Neural crest cell (in vitro differentiated cells): ENCODE data around the gene TNF. TPM values are rescaled to one million over a fixed set of nuclear protein-coding genes. Genes with fewer than 3 reads are reported as not detected.

Experiments used
- DNase-seq: peaks from one replicate; pipeline ENCODE4 v3.0.0; 2021; ENCODE audit warnings: low read depth, mixed read lengths, low spot score
- H3K27ac Mint-ChIP-seq: one replicate; pipeline ENCODE4 v1.8.0; 2021; ENCODE audit warnings: mild to moderate bottlenecking, mixed read lengths; ENCODE audit not compliant: unreplicated experiment
- H3K27me3 Mint-ChIP-seq: 2 replicates; pipeline ENCODE4 v1.8.0; 2021; ENCODE audit warnings: low read depth, mild to moderate bottlenecking, mixed read lengths
- H3K36me3 Mint-ChIP-seq: 2 replicates; pipeline ENCODE4 v1.8.0; 2021; ENCODE audit warnings: low read depth, mild to moderate bottlenecking, mixed read lengths
- H3K4me1 Mint-ChIP-seq: 2 replicates; pipeline ENCODE4 v1.8.0; 2021; ENCODE audit warnings: mixed read lengths
- H3K4me3 Mint-ChIP-seq: one replicate; pipeline ENCODE4 v1.8.0; 2021; ENCODE audit warnings: mild to moderate bottlenecking, mixed read lengths
- H3K9me3 Mint-ChIP-seq: 2 replicates; pipeline ENCODE4 v1.8.0; 2021; ENCODE audit warnings: mixed read lengths
- long read RNA-seq: library from polyadenylated mRNA; unstranded; transcript quantifications from one replicate; pipeline ENCODE4 v2.0.0, GENCODE V29; 2020
- total RNA-seq: library from RNA; stranded (reverse); gene quantifications from 2 replicates; pipeline ENCODE4 v1.2.1, GENCODE V29; 2021
- TF ChIP-seq, protein P1 (sequence below): fragments of 200-600 bp; sonication (generic); conservative IDR thresholded peaks from 2 replicates; pipeline ENCODE4 v1.5.0; 2021; ENCODE audit warnings: antibody characterized with exemption, mild to moderate bottlenecking

Gene TNF
- not detected in 2 replicates for total RNA-seq
- long read RNA-seq, result 0 reads

- TF ChIP-seq, protein P1, sequence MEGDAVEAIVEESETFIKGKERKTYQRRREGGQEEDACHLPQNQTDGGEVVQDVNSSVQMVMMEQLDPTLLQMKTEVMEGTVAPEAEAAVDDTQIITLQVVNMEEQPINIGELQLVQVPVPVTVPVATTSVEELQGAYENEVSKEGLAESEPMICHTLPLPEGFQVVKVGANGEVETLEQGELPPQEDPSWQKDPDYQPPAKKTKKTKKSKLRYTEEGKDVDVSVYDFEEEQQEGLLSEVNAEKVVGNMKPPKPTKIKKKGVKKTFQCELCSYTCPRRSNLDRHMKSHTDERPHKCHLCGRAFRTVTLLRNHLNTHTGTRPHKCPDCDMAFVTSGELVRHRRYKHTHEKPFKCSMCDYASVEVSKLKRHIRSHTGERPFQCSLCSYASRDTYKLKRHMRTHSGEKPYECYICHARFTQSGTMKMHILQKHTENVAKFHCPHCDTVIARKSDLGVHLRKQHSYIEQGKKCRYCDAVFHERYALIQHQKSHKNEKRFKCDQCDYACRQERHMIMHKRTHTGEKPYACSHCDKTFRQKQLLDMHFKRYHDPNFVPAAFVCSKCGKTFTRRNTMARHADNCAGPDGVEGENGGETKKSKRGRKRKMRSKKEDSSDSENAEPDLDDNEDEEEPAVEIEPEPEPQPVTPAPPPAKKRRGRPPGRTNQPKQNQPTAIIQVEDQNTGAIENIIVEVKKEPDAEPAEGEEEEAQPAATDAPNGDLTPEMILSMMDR, result no peak
- H3K36me3 Mint-ChIP-seq, result no peaks in the 10 kb centered on the region
- peaks cover 2% of the 10 kb centered on the region for H3K4me1 Mint-ChIP-seq
- H3K4me3 Mint-ChIP-seq, result no peak within 1 kb of the TSS
- no peak for DNase-seq
- H3K27ac Mint-ChIP-seq, result no peak within 1 kb of the TSS
- no peaks in the 10 kb centered on the region for H3K9me3 Mint-ChIP-seq
- H3K27me3 Mint-ChIP-seq, result peaks cover 3% of the 10 kb centered on the region
Observed at GRCh38 chr6:31575335-31575901, at the start of gene TNF. TSS of gene TNF (plus strand) at chr6:31575565. CDS start at chr6:31575742, 177 bp downstream.

DNA sequence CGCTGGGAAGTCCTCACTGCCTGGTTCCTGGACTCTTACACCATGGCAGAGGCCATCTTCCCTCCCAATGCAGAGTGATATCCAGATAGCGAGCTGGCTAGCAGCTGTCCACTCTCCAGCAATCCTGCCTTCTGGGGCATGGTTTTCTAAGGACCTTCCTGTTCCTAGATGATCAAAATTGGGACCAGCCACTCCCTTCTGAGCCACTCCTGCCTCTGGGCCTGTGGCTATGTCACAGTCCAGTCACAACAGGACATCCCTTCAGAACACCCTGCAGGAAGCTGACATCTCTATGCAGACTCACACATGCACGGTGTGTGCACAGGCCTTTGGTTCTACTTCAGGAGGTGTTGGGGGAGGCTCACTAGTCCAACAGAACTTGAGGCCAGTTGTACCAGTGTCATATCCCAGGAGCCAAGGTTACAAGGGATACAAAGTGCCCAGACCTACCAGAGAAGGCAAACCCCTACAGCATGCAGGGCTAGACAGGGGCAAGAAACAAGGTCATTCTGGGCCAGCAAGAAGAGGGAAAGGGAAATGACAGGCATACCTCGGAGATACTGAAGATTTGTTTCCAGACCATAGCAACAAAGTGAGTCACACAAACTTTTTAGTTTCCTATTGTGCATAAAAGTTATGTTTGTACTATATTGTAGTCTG, 49.3 kb upstream of the TNF start:
- peaks cover 21% of the 10 kb centered on the region for H3K27me3 Mint-ChIP-seq

GRCh38 chr6:31528307-31528777, 47.0 kb upstream of the TNF start:
- DNase-seq, result no peak
- peaks cover 25% of the 10 kb centered on the region for H3K36me3 Mint-ChIP-seq
- H3K27me3 Mint-ChIP-seq, result peaks cover 9% of the 10 kb centered on the region
- peak overlapping the region; percentile 69 for H3K4me3 Mint-ChIP-seq
- TF ChIP-seq, protein P1, result no peak
- H3K4me1 Mint-ChIP-seq, result peaks cover 16% of the 10 kb centered on the region
- no peaks in the 10 kb centered on the region for H3K9me3 Mint-ChIP-seq
- H3K27ac Mint-ChIP-seq, result peak overlapping the region; percentile 38

More for the DNA sequence above, 49.3 kb upstream of the TNF start:
- DNase-seq, result no peak
- Mint-ChIP-seq H3K9me3 (no peaks in the 10 kb centered on the region), H3K36me3 (peaks cover 14% of the 10 kb centered on the region), H3K4me1 (peaks cover 5% of the 10 kb centered on the region), H3K4me3 (peak overlapping the region; percentile 6), H3K27ac (no peak overlapping the region)
- TF ChIP-seq, protein P1, result no peak

- H3K4me3 Mint-ChIP-seq, result peak within 1 kb of the TSS; percentile 69
- TF ChIP-seq, protein P1, result no peak
- peaks cover 27% of the 10 kb centered on the region for H3K36me3 Mint-ChIP-seq
- H3K27ac Mint-ChIP-seq, result peak within 1 kb of the TSS; percentile 38
- H3K4me1 Mint-ChIP-seq, result peaks cover 19% of the 10 kb centered on the region
- H3K27me3 Mint-ChIP-seq, result peaks cover 9% of the 10 kb centered on the region
- H3K9me3 Mint-ChIP-seq, result no peaks in the 10 kb centered on the region
- DNase-seq, result no peak
Observed at GRCh38 chr6:31528821-31529328, 46.5 kb upstream of the TNF start, which contains the start of gene MCCD1. TSS of gene MCCD1 (plus strand) at chr6:31528962. CDS start at chr6:31529015, 53 bp downstream.

DNA sequence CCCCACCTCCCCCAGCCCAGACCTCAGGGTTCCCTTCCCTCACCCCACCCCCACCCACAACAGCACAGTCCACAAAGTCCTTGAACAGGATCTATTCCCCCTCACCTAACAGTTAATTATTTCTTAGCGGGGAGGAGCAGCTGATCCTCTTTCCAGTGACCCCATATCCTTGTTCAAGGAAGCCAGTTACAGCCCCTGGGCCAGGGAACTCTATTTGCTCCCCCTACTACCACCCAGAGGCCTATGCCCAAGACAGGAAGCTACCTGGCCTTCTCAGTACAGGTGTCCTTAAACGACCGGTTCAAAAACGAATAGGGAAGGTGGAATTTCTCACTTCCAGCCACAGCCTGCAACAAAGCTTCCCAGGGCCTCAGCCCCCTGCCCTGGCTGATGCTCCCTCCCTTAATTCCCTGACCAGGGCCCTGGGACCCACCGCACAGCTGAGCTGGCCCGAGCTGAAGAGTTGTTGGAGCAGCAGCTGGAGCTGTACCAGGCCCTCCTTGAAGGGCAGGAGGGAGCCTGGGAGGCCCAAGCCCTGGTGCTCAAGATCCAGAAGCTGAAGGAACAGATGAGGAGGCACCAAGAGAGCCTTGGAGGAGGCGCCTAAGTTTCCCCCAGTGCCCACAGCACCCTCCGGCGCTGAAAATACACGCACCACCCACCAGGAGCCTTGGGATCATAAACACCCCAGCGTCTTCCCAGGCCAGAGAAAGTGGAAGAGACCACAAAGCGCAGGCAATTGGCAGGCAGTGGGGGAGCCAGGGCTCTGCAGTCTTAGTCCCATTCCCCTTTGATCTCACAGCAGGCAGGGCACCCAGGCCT, 45.8 kb upstream of the TNF start:
- DNase-seq, result no peak
- Mint-ChIP-seq H3K36me3 (peaks cover 29% of the 10 kb centered on the region), H3K9me3 (no peaks in the 10 kb centered on the region), H3K27me3 (peaks cover 9% of the 10 kb centered on the region), H3K4me1 (peaks cover 19% of the 10 kb centered on the region), H3K4me3 (peak overlapping the region; percentile 47), H3K27ac (no peak overlapping the region)
- TF ChIP-seq, protein P1, result no peak
